Activated T-cell treated with anti-CD3 and anti-CD28 coated beads, Interleukin-2, amount 50 U/mL, for 4 hours (primary cell): Measurements from ENCODE around the gene ACAA1. TPM values are rescaled to one million over a fixed set of nuclear protein-coding genes. Genes with fewer than 3 reads are reported as not detected.

Experiments used
- ATAC-seq, 2 donors: fragments of 200-7000 bp; cut with Tn5 transposase; one replicate each; pipeline ENCODE4 v1.10.0; 2021
- DNase-seq: peaks from one replicate; pipeline ENCODE4 v3.0.0-alpha.2; 2020
- H3K27me3 Mint-ChIP-seq: one replicate; pipeline ENCODE4 v1.8.0; 2021; ENCODE audit warnings: low read depth, mixed read lengths
- H3K36me3 Mint-ChIP-seq: one replicate; pipeline ENCODE4 v1.8.0; 2022; ENCODE audit warnings: mixed read lengths; ENCODE audit not compliant: insufficient read depth
- H3K4me1 Mint-ChIP-seq: one replicate; pipeline ENCODE4 v1.8.0; 2021; ENCODE audit warnings: low read depth, mixed read lengths
- H3K4me3 Mint-ChIP-seq: one replicate; pipeline ENCODE4 v1.8.0; 2021; ENCODE audit warnings: mild to moderate bottlenecking, moderate library complexity, mixed read lengths
- H3K9me3 Mint-ChIP-seq: one replicate; pipeline ENCODE4 v1.8.0; 2021; ENCODE audit warnings: mixed read lengths
- total RNA-seq, 3 donors: library from RNA; stranded (reverse); gene quantifications; one replicate each; pipeline ENCODE4 v1.2.1, GENCODE V29; 2021

ACAA1 gene
- total RNA-seq, 3 donors from 2014 or later, result 49.6 to 62.0 (median 60.0) TPM

- Mint-ChIP-seq H3K36me3 (peaks cover 4% of the 10 kb centered on the region), H3K27me3 (no peaks in the 10 kb centered on the region), H3K9me3 (no peaks in the 10 kb centered on the region), H3K4me1 (peaks cover 4% of the 10 kb centered on the region), H3K4me3 (no peak overlapping the region)
- ATAC-seq, result no peak
- DNase-seq, result no peak
Observed at GRCh38 chr3:38114052-38114874, 22.7 kb downstream of the ACAA1 start.

- H3K4me1 Mint-ChIP-seq, result no peaks in the 10 kb centered on the region
- H3K36me3 Mint-ChIP-seq, result no peaks in the 10 kb centered on the region
- DNase-seq (no peak), ATAC-seq (no peak)
- H3K27me3 Mint-ChIP-seq, result no peaks in the 10 kb centered on the region
- H3K4me3 Mint-ChIP-seq, result no peak overlapping the region
- no peaks in the 10 kb centered on the region for H3K9me3 Mint-ChIP-seq
Observed at GRCh38 chr3:38112378-38112761, 24.6 kb downstream of the ACAA1 start.

- H3K27me3 Mint-ChIP-seq, result no peaks in the 10 kb centered on the region
- H3K36me3 Mint-ChIP-seq, result no peaks in the 10 kb centered on the region
- H3K9me3 Mint-ChIP-seq, result no peaks in the 10 kb centered on the region
- H3K4me3 Mint-ChIP-seq, result no peak overlapping the region
- H3K4me1 Mint-ChIP-seq, result no peaks in the 10 kb centered on the region
- DNase-seq (no peak), ATAC-seq (no peak)
Observed at GRCh38 chr3:38111696-38112377, 25.1 kb downstream of the ACAA1 start.

GRCh38 chr3:38111201-38111600, 25.7 kb downstream of the ACAA1 start:
- no peaks in the 10 kb centered on the region for H3K9me3 Mint-ChIP-seq
- H3K36me3 Mint-ChIP-seq, result no peaks in the 10 kb centered on the region
- no peaks in the 10 kb centered on the region for H3K4me1 Mint-ChIP-seq
- H3K4me3 Mint-ChIP-seq, result no peak overlapping the region
- ATAC-seq, result no peak
- no peaks in the 10 kb centered on the region for H3K27me3 Mint-ChIP-seq
- DNase-seq, result no peak

- DNase-seq, result no peak
- Mint-ChIP-seq H3K27me3 (no peaks in the 10 kb centered on the region), H3K4me3 (no peak overlapping the region), H3K9me3 (peaks cover 4% of the 10 kb centered on the region), H3K4me1 (no peaks in the 10 kb centered on the region), H3K36me3 (no peaks in the 10 kb centered on the region)
- ATAC-seq, result no peak
Observed at GRCh38 chr3:38110314-38111050, 26.4 kb downstream of the ACAA1 start.

GRCh38 chr3:38109580-38110313, 27.2 kb downstream of the ACAA1 start:
- ATAC-seq (no peak), DNase-seq (no peak)
- Mint-ChIP-seq H3K27me3 (no peaks in the 10 kb centered on the region), H3K9me3 (peaks cover 9% of the 10 kb centered on the region), H3K36me3 (no peaks in the 10 kb centered on the region), H3K4me3 (no peak overlapping the region), H3K4me1 (no peaks in the 10 kb centered on the region)

- no peaks in the 10 kb centered on the region for H3K27me3 Mint-ChIP-seq
- DNase-seq, result no peak
Observed at GRCh38 chr3:38108649-38109579, 28.0 kb downstream of the ACAA1 start.

GRCh38 chr3:38107911-38108648, 28.8 kb downstream of the ACAA1 start:
- peaks cover 13% of the 10 kb centered on the region for H3K9me3 Mint-ChIP-seq
- H3K4me3 Mint-ChIP-seq, result no peak overlapping the region
- no peaks in the 10 kb centered on the region for H3K4me1 Mint-ChIP-seq
- no peak for ATAC-seq
- no peak for DNase-seq
- H3K36me3 Mint-ChIP-seq, result no peaks in the 10 kb centered on the region
- H3K27me3 Mint-ChIP-seq, result no peaks in the 10 kb centered on the region

More at GRCh38 chr3:38108649-38109579, 28.0 kb downstream of the ACAA1 start:
- no peak for ATAC-seq
- Mint-ChIP-seq H3K4me1 (no peaks in the 10 kb centered on the region), H3K36me3 (no peaks in the 10 kb centered on the region), H3K4me3 (no peak overlapping the region), H3K9me3 (peaks cover 13% of the 10 kb centered on the region)

GRCh38 chr3:38105525-38105924, 31.4 kb downstream of the ACAA1 start:
- no peaks in the 10 kb centered on the region for H3K27me3 Mint-ChIP-seq
- ATAC-seq (no peak), DNase-seq (no peak)
- H3K9me3 Mint-ChIP-seq, result peaks cover 13% of the 10 kb centered on the region
- no peak overlapping the region for H3K4me3 Mint-ChIP-seq
- no peaks in the 10 kb centered on the region for H3K4me1 Mint-ChIP-seq
- H3K36me3 Mint-ChIP-seq, result no peaks in the 10 kb centered on the region

GRCh38 chr3:38102444-38102814, 34.5 kb downstream of the ACAA1 start:
- Mint-ChIP-seq H3K9me3 (peaks cover 13% of the 10 kb centered on the region), H3K27me3 (no peaks in the 10 kb centered on the region), H3K4me1 (no peaks in the 10 kb centered on the region), H3K36me3 (no peaks in the 10 kb centered on the region), H3K4me3 (no peak overlapping the region)
- no peak for ATAC-seq
- no peak for DNase-seq

- Mint-ChIP-seq H3K27me3 (no peaks in the 10 kb centered on the region), H3K4me3 (no peak overlapping the region), H3K36me3 (no peaks in the 10 kb centered on the region), H3K9me3 (peaks cover 13% of the 10 kb centered on the region), H3K4me1 (no peaks in the 10 kb centered on the region)
- no peak for DNase-seq
- ATAC-seq, result no peak
Observed at GRCh38 chr3:38101811-38102443, 35.0 kb downstream of the ACAA1 start.

GRCh38 chr3:38100498-38100897, 36.4 kb downstream of the ACAA1 start:
- DNase-seq, result no peak
- Mint-ChIP-seq H3K4me3 (no peak overlapping the region), H3K4me1 (no peaks in the 10 kb centered on the region), H3K27me3 (no peaks in the 10 kb centered on the region), H3K36me3 (no peaks in the 10 kb centered on the region), H3K9me3 (peaks cover 9% of the 10 kb centered on the region)
- ATAC-seq, result no peak
